Upper lobe of left lung (tissue), 4 donors: ENCODE results near the gene LRRC8E.

Source experiments
- CTCF ChIP-seq, 6 experiments: fragments of 450-650 bp in 4 of 6; fragments of 200-600 bp in 2 of 6; sonication (generic) in 2 of 6; IDR thresholded peaks; one replicate each; pipeline ENCODE4 v1.5.1; 2016 to 2019; ENCODE audit warnings: antibody characterized with exemption in 6 of 6
- EP300 ChIP-seq, 4 donors: sonication (generic); formaldehyde crosslinking; IDR thresholded peaks; one replicate each; pipeline ENCODE4 v1.5.1; 2017; ENCODE audit warnings: antibody characterized with exemption in 4 of 4, control low read depth in 2 of 4
- POLR2A ChIP-seq, 4 donors: fragments of 450-650 bp; IDR thresholded peaks; one replicate each; pipeline ENCODE4 v1.5.1; 2016 to 2017; ENCODE audit warnings: antibody characterized with exemption in 4 of 4, mild to moderate bottlenecking in 2 of 4
- POLR2AphosphoS5 ChIP-seq, 2 donors: sonication (generic); formaldehyde crosslinking; IDR thresholded peaks; one replicate each; pipeline ENCODE4 v1.5.1; 2017; ENCODE audit warnings: antibody characterized with exemption in 2 of 2

GRCh38 chr19:7856679-7857663 lies 31.3 kb upstream of the LRRC8E start:
- TF ChIP-seq CTCF (IDR thresholded peaks at IDR 0.05) = no peak
- TF ChIP-seq POLR2A (IDR thresholded peaks at IDR 0.05) = no peak
- TF ChIP-seq EP300 (IDR thresholded peaks at IDR 0.05) = no peak
- TF ChIP-seq POLR2AphosphoS5 (IDR thresholded peaks at IDR 0.05) = no peak
